HG03521 (cell line): Measurements from ENCODE around the gene THSD4.
"Not testable (repeated sequence)": the region's sequence is repeated elsewhere in the genome, so short reads cannot be mapped to it uniquely, and the experiment has no call there.

Experiments used
- ATAC-seq: cut with Tn5 transposase; IDR thresholded peaks from one replicate; pipeline ENCODE4 v1.9.1; 2021; ENCODE audit warnings: mild to moderate bottlenecking, moderate library complexity; ENCODE audit not compliant: unreplicated experiment

The THSD4 gene

GRCh38 chr15:71664622-71665021, 549.4 kb downstream of the THSD4 start:
- ATAC-seq, result no peak

- no peak for ATAC-seq
Measured at GRCh38 chr15:71666763-71667620, 551.7 kb downstream of the THSD4 start.

- no peak for ATAC-seq
Measured at GRCh38 chr15:71669688-71670087, 554.4 kb downstream of the THSD4 start.

GRCh38 chr15:71670222-71670621, 555.0 kb downstream of the THSD4 start:
- ATAC-seq, result not testable (repeated sequence)

- ATAC-seq, result no peak
Measured at GRCh38 chr15:71674354-71674753, 559.1 kb downstream of the THSD4 start.

- no peak for ATAC-seq
Measured at GRCh38 chr15:71677352-71677751, 562.1 kb downstream of the THSD4 start.

- ATAC-seq, result no peak
Measured at GRCh38 chr15:71677766-71678165, 562.5 kb downstream of the THSD4 start.

GRCh38 chr15:71678191-71678590, 562.9 kb downstream of the THSD4 start:
- no peak for ATAC-seq

GRCh38 chr15:71678605-71679004, 563.3 kb downstream of the THSD4 start:
- ATAC-seq, result no peak

- no peak for ATAC-seq
Measured at GRCh38 chr15:71679223-71679792, 564.0 kb downstream of the THSD4 start.

- no peak for ATAC-seq
Measured at GRCh38 chr15:71679793-71680353, 564.6 kb downstream of the THSD4 start.

- no peak for ATAC-seq
Measured at GRCh38 chr15:71682001-71682400, 566.7 kb downstream of the THSD4 start.

- ATAC-seq, result no peak
Measured at GRCh38 chr15:71683411-71684274, 568.4 kb downstream of the THSD4 start.

- no peak for ATAC-seq
Measured at GRCh38 chr15:71685420-71685993, 570.2 kb downstream of the THSD4 start.

GRCh38 chr15:71686221-71687050, 571.2 kb downstream of the THSD4 start:
- ATAC-seq, result no peak

GRCh38 chr15:71687902-71688508, 572.7 kb downstream of the THSD4 start:
- no peak for ATAC-seq

GRCh38 chr15:71688509-71689094, 573.3 kb downstream of the THSD4 start:
- no peak for ATAC-seq

GRCh38 chr15:71691081-71691457, 575.8 kb downstream of the THSD4 start:
- no peak for ATAC-seq
